CMK (cell line): Measurements from ENCODE around the gene RAET1L.
"Not testable (repeated sequence)": the region's sequence is repeated elsewhere in the genome, so short reads cannot be mapped to it uniquely, and the experiment has no call there.

Experiments used
- DNase-seq: peaks from one replicate; pipeline ENCODE4 v3.0.0-alpha.2; 2010; ENCODE audit warnings: low read depth

The RAET1L gene, protein sequence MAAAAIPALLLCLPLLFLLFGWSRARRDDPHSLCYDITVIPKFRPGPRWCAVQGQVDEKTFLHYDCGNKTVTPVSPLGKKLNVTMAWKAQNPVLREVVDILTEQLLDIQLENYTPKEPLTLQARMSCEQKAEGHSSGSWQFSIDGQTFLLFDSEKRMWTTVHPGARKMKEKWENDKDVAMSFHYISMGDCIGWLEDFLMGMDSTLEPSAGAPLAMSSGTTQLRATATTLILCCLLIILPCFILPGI

DNA sequence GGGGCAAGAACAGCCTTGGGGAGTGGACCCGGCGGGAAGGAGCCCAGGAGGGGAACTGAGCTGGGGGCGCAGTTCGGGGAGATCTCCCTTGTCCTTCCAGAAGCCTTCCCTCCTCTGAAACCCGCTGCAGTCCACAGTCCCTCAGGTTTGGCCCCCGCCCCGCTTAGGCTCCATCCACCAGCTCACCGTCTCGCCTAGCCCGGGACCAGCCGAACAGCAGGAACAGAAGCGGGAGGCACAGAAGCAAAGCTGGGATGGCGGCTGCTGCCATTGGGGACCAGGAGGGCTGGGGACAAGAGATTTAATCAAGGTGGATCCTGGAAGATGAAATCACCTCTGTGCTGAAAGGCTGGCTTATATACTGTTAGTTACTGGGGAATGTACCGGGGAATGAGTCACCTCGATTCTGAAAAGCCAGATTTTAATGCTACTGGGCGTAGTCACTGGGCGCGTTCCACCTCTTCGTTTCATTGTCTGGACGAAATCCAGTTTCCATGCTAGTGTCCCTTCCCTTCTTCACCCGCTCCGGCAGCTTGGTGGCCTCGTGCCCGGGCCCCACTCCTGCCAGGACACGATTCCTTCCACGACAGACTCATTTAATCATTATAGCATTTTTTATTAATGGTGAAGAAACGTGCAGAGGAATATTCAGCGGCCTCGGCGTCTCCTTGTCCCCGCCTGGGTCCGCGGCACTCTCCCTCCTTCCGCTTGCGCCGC is at the start of gene RAET1L:
Gene RAET1L, minus strand, starts transcription at position 332 of the 717 bp plus-strand sequence. Its CDS starts 61 bp downstream, at position 271.
- no peak for DNase-seq

DNA sequence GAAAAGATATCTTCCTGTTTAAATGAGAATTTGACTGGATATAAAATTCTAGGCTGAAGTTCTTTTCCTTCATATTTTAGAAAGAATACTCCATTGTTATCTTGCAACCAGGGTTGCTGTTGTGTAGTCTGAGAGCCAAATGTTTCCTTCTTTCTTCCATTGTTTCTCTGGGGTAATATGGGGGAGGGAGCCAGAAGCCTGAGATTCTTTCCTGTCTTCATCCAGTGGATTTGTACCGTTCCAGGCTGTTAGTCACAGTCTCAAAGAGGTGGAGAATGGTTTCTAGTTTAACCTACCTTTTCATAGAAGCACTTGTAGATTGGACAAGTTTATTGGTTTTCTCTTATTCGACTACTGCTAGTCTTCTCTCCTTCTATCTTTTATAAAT is 49.7 kb upstream of the RAET1L start:
- no peak for DNase-seq

DNA sequence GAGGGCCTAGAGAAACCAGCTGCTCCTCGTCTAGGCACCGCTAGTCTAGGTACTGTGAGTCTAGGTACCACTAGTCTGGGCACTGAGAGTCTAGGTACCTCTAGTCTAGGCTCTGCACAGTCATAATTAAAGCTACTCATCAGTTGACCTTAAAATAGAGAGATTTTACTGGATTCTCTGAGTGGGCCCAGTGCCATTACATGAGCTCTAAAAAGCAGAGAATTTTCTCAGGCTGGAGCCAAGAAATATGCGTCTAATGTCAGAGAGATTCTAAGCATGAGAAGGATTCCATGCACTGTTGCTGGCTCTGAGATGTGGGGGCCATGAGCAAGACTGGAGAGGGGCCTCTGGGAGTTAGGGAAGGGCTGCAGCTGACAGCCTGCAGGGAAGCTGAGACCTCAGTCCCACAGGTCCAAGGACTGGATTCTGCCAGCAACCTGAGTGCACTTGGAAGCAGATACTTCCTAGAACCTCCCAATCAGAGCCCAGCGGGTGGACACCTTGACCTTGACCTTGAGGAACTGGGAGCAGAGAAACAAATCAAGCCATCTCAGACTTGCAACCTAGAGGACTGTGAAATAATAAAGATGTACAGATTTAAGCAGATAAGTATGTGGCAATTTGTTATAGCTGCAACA is 49.2 kb upstream of the RAET1L start:
- DNase-seq, result not testable (repeated sequence)

DNA sequence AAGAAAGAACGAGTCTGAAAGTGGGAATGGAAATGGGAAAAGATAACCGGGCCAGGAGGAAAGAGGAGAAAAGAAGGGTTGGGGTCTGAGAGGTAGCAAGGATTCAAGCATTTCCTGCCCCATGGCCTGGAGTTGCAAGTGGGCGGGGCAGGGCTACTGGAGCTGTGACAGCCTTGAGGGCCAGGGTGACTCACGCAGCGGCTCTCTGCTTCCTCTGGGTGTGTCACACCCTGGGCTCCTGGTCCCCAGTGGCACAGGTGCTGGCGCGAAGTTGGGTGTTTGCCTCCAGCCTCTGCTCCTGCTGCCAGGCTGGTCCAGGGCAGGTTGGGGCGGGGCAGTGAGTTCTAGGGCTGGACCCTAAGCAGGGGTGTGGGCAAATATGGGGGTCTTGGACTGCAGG is 46.9 kb upstream of the RAET1L start:
- DNase-seq, result no peak

DNA sequence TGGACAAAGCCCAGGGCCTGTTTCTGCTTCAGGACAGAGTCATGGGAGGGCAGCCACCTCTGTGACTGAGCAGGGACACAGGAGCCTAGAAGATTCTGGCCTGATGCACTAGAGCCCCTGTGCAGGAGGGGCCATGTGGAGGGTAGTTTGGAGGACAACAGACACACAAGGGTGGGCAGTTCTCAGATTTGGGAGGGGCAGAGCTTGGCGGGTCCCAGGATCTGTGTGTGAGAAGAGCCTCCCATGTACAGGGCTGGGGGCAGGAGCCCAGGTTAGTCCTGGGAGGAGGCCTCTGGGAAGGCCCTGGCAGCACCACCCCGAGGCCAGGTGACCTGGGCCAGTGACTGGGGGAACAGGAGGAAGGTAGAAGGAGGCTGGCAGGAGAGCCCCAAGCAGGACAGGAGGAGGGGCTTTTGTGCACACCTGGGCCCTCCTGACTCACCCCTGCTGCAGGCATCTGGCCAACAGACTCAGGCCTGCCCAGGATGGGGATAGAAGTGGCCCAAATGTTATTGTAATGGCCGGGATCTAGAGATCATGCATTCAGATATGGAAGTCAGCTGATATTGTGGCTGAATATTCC is 45.0 kb upstream of the RAET1L start:
- DNase-seq, result no peak

DNA sequence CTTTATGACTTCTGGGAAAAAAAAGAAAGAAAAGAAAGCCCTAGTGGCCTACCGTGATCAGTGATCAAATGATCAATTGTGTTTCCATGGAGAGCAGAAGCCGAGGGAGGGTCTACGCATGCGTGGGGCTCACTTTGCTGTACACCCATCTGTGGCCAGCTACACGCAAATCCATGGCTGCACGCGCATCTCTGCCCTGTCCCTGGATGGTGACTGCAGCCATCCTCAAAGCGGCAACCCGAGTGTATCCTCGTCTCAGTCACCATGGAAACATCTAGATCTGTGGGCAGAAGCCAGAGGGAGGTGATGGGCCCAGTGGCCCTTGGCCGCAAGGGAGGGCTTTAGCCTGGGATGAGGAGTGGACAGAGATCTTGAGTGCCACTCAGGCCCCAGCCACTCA is 44.4 kb upstream of the RAET1L start:
- no peak for DNase-seq

DNA sequence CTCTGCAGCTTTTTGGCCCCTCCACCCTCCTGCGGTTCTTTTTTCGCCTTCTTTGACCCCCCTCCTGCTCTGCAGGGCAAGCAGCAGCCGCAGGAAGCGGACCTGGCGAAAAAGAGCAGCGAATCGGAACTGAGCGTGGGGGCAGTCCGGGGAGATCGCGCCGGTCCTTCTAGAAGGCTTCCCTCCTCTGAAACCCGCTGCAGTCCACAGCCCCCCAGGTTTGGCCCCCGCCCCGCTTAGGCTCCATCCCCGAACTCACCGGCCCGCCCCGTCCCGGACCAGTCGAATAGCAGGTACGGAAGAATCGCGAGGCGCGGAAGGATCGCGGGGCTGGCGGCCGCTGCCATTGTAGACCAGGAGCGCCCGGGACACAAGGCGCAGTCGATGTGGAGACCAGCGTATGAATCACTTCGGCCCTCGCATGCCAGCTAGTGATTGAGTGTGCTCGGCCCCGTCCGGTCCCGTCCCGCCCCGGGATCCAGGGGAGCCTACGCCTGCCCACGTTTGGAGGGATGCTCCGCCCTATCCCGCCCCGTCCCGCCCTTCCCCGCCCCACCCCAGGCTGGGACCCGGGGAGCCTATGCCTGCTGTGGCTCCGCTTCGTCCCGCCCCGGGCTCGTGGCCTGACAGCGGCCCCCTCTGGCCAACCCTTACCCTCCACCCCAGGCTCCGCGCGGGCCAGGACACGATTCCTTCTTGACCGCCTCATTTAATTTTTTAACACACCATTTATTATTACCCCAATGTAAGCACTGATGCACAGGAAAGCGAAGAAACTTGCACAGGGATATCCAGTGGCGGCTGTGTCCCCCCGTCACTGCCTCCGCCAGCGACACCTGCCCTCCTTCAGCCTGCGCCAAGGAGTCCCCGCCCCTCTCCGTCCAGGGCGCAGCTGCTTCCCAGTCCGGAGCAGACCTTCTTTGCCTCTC is 43.7 kb upstream of the RAET1L start, which contains the start of gene ULBP3:
Gene ULBP3, minus strand, starts transcription at position 402 of the 929 bp plus-strand sequence. Its CDS starts 55 bp downstream, at position 347.
- no peak for DNase-seq

DNA sequence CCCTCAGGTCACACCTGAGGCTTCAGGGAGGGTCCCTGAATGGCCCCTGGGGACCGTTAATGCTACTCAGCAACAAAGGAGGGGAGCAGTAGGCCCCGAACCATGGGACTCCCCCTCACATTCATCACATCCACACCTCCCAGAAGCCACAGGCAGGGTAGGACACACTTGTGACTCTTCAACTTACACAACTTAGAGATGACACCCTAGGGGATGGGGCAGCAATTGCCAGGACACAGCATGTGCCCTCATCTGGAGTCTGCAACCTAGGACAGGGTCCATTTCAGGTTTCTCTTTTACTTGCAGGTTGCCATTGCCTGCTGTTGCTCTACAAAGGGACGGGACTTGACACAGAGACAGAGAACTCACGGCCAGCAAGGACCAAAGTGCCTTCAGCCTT is 42.8 kb upstream of the RAET1L start:
- DNase-seq, result no peak

DNA sequence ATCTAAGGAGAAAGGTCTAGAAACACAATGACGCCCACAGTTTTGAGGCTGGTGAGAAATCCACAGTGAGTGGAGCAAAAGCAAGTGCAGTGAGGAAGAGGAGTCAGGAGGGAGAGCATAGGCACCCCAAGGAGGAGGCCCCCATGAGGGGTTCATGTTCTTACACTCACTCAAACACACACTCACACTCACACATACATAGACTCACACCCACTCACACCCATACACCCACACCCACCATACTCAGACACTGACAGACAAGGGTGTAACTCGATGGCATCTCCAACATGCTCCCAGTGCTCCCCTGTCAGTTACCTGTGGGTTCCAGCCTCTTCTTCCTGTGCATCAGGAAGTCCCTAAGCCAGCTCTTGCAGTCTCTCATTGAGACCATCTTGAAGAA is 39.8 kb upstream of the RAET1L start:
- DNase-seq, result no peak

DNA sequence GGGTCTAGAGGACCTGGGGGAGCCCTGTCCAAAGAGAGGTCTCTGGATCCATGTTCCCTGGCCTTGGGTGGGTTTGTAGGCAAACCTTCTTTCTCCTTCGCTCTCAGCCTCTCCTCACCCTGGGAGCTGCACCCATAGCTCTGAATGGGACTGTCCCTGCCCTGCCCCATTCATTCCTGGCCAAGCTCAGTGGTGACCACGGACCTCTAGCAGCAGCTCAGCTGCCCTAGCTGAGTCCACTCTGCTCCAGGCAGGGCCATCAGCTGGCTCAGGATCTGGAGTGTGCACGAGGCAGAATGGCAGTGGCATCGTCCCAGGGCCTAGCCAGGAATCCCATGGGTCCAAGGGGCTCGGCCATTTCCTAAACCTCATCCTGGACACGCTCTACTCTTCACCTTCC is 38.3 kb upstream of the RAET1L start:
- DNase-seq, result no peak

DNA sequence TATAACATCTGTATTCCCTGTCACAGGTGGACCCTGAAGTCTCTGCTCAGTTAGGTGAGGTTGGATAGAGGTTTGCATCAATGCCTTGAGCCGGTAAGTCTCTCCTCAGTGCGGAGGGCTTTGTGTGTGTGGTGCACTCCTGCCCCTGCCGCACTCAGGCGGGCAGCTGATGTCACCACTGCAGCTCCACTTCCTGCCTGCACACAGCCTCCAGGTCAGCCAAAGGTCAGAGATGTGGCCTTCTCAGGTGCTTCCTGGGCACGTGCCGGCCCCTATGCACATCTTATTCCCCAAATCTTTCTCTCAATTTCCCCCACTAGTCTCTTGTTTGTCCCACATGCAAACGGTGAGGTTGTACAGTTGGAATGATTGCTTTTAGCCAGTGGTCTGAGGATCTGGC is 34.6 kb upstream of the RAET1L start:
- DNase-seq, result not testable (repeated sequence)

DNA sequence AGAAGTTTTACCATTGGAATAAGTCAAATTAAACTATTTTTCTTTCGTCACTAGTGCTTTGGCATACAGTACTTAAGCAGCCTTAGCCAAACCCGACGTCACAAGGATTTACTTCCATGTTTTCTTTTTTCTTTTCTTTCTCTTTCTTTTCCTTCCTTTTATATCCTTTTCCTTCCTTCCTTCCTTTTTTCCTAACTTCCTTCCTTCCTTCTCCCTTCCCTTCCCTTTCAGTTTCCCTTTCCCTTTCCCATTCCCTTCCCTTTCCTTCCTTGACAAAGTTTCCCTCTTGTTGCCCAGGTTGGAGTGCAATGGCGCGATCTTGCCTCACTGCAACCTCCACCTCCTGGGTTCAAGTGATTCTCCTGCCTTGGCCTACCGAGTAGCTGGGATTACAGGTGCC is 33.7 kb upstream of the RAET1L start:
- DNase-seq, result no peak

DNA sequence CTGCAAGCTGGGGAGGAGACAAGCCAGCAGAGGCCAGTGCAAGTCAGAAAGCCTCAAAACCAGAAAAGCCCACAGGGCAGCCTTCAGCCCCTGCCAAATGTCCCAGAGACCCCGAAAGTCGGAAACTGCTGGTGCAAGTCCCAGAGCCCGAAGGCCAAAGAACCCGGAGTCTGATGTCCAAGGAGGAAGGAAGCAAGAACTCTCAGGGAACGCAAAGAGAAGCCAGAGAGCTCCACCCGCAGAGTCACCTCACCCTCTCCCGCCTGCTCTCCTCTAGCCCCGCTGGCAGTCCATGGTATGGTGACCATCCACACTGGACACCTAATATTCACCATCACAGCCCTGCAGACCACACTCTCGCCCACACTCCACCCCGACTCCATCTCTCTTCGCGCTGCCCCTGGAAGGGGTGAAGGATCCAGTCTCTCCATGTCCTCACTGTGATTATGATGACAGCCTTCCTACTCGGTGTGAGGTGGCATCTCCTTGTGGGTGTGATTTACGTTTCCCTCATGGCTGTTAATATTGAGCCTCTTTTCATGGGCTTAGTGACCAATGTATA is 33.0 kb upstream of the RAET1L start:
- no peak for DNase-seq

DNA sequence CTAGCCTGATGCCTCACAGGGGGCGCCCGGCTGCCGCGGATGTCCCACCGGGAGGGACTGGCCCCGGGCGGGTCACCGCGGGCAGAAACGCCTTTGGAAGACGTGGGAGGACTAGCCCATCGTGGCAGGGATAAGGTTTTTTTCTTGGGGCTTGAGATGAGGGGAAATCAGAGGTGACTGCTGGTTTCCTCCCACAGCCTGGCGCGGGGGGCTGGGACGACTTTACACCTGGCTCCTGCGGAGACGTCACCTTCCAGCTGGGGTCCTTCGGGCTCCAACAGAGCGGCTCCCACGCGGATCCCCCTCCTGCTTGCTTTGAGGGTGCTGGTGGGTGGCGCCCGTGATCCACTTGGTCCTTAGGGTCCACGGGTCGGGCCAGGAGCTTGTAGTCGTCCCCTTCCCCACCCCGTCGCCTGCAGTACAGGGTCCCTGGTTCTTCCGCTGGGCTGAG is 32.2 kb upstream of the RAET1L start:
- no peak for DNase-seq

DNA sequence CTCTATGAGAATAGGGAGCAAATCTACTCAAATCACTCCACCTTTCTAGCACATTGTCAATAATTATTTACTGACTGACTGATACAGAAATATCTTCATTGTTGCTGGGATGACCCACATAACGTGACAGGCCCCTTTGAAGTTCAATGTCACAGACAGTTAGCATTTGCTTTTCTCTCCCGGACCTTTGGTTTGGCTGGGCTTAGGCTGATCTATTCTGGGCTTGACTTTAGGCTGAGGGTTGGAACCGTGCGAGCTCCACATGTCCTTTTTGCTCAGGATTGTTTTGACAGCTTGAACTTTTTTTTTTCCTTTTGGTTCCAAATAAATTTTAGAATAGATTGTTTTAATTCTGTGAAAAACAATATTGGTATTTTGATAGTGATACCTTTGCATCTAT is 31.6 kb upstream of the RAET1L start:
- DNase-seq, result no peak

DNA sequence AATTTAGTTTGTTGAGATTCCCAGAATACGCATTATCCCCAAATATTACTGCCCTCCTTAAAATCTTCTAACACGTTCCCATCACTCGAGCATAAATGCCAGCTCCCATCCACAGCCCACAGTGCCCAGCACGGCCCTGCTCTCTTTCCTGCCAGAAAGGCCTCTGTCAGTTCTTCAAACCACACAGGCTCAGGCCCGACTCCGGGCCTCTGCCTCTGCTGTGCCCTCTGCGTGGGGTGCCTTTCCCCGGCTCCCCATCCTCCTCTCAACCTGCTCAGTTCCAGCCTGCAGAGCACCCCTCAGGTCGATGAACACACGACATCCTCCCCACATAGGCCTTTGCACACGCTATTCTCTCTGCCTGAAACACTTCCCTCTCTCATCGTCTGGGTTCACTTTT is 30.8 kb upstream of the RAET1L start:
- DNase-seq, result no peak

DNA sequence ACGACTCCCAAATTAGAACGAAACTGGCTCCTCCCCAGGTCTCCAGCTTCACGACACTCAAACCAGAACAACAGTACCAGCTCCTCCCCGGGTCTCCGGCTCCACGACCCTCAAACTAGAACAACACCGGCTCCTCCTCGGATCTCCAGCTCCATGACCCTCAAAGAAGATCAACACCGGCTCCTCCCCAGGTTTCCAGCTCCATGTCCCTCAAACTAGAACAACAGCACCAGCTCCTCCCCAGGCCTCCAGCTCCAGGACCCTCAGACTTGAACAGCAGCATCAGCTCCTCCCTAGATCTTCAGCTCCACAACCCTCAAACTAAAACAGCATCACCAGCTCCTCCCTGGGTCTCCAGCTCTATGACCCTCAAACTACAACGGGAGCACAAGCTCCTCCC is 29.8 kb upstream of the RAET1L start:
- DNase-seq, result no peak

DNA sequence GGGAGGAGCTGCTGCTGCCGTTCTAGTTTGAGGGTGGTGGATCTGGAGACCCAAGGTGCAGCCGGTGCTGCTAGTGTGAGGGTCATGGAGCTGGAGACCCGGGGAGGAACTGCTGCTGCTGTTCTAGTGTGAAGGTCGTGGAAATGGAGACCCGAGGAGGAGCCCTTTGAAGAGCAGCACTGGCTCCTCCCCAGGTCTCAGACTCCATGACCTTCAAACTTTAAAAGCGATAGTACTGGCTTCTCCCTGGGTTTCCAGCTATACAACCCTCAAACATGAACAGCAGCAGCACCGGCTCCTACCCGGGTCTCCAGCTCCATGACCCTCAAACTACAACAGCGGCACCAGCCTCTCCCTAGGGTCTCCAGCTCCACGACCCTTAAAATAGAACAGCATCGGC is 28.1 kb upstream of the RAET1L start:
- no peak for DNase-seq

DNA sequence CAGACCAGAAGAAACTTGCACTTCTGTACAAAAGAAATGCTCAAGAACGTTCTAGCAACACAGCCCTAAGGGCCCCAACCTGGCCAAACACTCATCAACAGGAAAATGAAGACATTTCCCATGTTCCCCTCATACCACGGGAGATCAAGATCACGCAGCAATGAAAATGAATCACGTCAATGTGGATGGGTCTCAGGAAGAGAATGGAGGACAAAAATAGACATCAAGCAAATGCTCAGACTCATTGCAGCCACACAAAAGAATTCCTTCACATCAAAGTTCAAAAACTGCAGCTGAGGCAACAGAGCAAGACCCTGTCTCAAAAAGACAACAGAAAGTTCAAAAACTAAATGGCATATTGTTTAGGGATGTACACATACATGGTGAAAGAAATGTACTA is 25.5 kb upstream of the RAET1L start:
- DNase-seq, result no peak

DNA sequence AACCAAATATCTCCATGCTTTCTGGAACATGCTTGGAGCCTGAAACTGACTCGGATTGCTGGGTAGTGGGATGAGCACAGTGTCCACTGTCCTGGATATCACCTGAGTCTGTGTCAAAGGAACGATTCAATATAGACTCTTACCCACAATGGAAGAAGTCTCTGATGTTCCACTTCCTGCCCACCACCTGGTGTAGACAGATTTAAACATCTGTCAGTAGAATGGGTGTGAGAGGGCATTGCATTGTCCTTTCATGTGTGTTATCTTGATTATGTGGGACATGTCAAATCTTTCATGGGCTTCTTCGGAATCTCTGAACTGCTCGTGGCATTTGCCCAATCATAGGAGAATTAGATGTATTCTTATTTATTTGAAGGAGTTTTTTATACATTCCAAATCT is 22.8 kb upstream of the RAET1L start:
- DNase-seq, result no peak

DNA sequence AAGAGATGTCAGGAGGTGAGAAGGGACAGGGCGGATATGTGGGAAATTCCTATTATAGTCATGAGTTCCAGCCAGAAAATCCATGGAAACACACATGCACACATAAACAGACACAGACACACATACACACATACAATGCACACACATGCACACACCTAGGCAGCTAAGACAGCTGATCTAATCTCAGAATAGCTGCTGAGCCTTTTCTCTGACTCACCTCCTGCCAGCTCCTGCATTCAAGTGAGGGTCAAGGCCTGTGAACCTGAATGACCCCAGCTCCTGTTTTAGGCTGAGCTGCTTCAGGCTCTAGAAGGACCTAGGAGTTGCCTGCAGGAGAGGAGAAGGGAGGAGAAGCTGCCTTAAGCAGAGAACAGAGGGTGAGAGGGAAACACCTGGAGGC is 21.6 kb upstream of the RAET1L start:
- DNase-seq, result no peak
